Testis (tissue), 3 donors: ENCODE data around the gene TSPAN1. TPM values are rescaled to one million over a fixed set of nuclear protein-coding genes. Genes with fewer than 3 reads are reported as not detected.
A peak's percentile ranks its signal among the peaks of the same experiment; 100 is the strongest.

ENCODE experiments used
- DNase-seq: peaks from one replicate; pipeline ENCODE4 v3.0.0-alpha.2; 2019
- H3K27ac ChIP-seq, 2 donors: fragments of 200-600 bp; sonication (generic); one replicate each; pipeline ENCODE4 v1.5.1; 2019
- H3K27me3 ChIP-seq: fragments of 200-600 bp; sonication (generic); one replicate; pipeline ENCODE4 v1.5.1; 2019
- H3K36me3 ChIP-seq: fragments of 200-600 bp; sonication (generic); one replicate; pipeline ENCODE4 v1.5.1; 2017; ENCODE audit warnings: low read depth; ENCODE audit errors: missing control alignments
- H3K4me1 ChIP-seq: fragments of 200-600 bp; sonication (generic); one replicate; pipeline ENCODE4 v1.5.1; 2019
- H3K4me3 ChIP-seq, 2 donors: fragments of 200-600 bp; sonication (generic); one replicate each; pipeline ENCODE4 v1.5.1; 2017 to 2019
- H3K9me3 ChIP-seq: fragments of 200-600 bp; sonication (generic); one replicate; pipeline ENCODE4 v1.5.1; 2017
- CTCF ChIP-seq, 3 experiments: fragments of 450-650 bp in 2 of 3; fragments of 200-600 bp in 1 of 3; sonication (generic) in 1 of 3; IDR thresholded peaks; one replicate each; pipeline ENCODE4 v1.5.1; 2016 to 2019; ENCODE audit warnings: antibody characterized with exemption in 3 of 3, mild to moderate bottlenecking in 2 of 3, moderate library complexity in 1 of 3
- POLR2A ChIP-seq: fragments of 450-650 bp; IDR thresholded peaks from one replicate; pipeline ENCODE4 v1.6.1; 2017; ENCODE audit warnings: antibody characterized with exemption, mild to moderate bottlenecking, moderate library complexity
- WGBS, 2 donors: methylation state at CpG; one replicate each; pipeline ENCODE4 v1.1.5; 2018; 5-methylcytosine and 5-hydroxymethylcytosine counted together
- intact Hi-C: fragments of 100-400 bp; cut with DNase I; formaldehyde crosslinking; loops from one replicate; pipeline ENCODE4 v1.15.1; 2023; ENCODE audit warnings: low total_unique reads
- polyA plus RNA-seq: library from polyadenylated mRNA; stranded (reverse); fragments of 350-450 nt; fragmentation: Illumina TruSeq; extraction: RNeasy Lipid Tissue Mini Kit (QIAGEN cat#74804); gene quantifications from one replicate; pipeline ENCODE4 v1.2.3, GENCODE V29; 2014; ENCODE audit warnings: low read depth, low replicate concordance; ENCODE audit not compliant: insufficient read depth
- total RNA-seq, 2 donors: library from RNA; depleted of rRNA; stranded (reverse); fragments of >200 nt; gene quantifications; one replicate each; pipeline ENCODE4 v1.2.3, GENCODE V29; 2016

TSPAN1 gene
- total and polyA plus RNA-seq, 3 donors from 2014 or later = 14.6 to 55.0 (median 34.7) TPM

GRCh38 chr1:46173361-46173856 is 1.5 kb upstream of the TSPAN1 start:
- Histone ChIP-seq H3K27me3 (no peaks in the 10 kb centered on the region), H3K4me1 (peaks cover 14% of the 10 kb centered on the region), H3K9me3 (no peaks in the 10 kb centered on the region), H3K27ac (no peak overlapping the region), H3K4me3 (no peak overlapping the region), H3K36me3 (no peaks in the 10 kb centered on the region)
- TF ChIP-seq CTCF (IDR thresholded peaks at IDR 0.05) (no peak), POLR2A (no peak)
- intact Hi-C loops = no loop called here
- no peak for DNase-seq
- 53% methylated on average over 4 of the region's 4 CpGs; no CpG with 5 or more reads in 1 of the 2 donors for WGBS, 2 donors

DNA sequence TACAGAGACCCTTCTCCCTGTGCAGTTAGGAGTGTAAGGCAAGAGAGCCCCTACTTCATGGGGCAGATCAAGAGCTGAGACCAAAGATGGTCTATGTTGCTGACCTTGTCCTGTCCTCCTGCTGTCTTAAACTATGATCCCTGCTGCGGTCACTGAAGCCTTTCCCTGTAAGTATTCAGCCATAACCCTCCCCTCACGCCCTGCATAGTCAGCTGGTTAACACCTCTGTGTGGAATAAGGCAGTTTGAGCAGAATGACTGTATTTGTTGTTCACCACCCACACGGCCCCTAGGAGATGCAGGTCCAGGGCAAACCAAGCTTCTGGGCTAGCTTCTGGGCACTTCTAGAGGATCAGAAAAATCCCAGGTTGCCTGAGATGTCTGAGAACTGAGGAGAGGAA is 356 bp downstream of the TSPAN1 start:
- H3K9me3 ChIP-seq = no peaks in the 10 kb centered on the region
- peak overlapping the region; percentile 9 to 55 for H3K27ac ChIP-seq
- intact Hi-C loops = no loop called here
- H3K4me3 ChIP-seq = no peak overlapping the region
- TF ChIP-seq POLR2A = no peak
- TF ChIP-seq CTCF (IDR thresholded peaks at IDR 0.05) = no peak
- 70 to 84% methylated on average over 3 of the region's 3 CpGs for WGBS, 2 donors
- peaks cover 14% of the 10 kb centered on the region for H3K4me1 ChIP-seq
- H3K27me3 ChIP-seq = no peaks in the 10 kb centered on the region
- H3K36me3 ChIP-seq = no peaks in the 10 kb centered on the region
- DNase-seq = no peak

DNA sequence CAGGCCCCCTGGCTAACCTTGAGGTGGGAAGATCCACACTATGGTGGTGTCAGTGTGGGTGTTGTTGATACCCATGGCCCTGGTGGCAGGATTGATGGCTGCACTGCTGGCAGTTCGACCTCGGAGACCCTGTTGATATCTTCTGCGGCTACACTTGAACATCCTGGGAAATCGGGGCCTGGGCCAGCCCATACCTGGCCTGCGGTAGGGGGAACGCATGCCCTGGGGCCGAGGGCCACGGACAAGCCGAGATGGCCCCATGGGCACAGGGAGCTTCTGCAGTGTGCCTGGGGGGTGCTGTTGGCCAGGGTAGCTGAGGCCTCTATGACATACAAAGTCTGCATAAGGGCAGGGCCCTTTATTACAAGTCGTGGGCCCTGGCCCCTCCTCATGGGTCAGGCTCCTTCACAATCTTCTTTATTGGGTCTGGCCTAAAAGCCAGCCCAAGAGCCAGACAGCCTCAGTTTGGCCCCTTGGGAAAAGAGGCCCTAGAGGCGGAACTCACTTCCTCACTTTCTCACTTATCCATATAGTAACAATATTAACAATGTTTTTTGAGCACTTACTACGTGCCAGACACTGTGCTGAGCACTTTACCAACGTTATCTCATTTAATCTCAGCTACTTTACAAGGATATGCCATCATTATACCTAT is 1.5 kb downstream of the TSPAN1 start, which contains the start of gene P3R3URF:
Gene P3R3URF (minus strand): TSS at position 278 of the 655 bp plus-strand sequence. CDS start 17 bp downstream, at position 261.
- Histone ChIP-seq H3K36me3 (no peaks in the 10 kb centered on the region), H3K9me3 (no peaks in the 10 kb centered on the region), H3K4me3 (no peak within 1 kb of the TSS), H3K27me3 (no peaks in the 10 kb centered on the region), H3K27ac (peak within 1 kb of the TSS; percentile 9 to 55), H3K4me1 (peaks cover 14% of the 10 kb centered on the region)
- DNase-seq = no peak
- intact Hi-C loops = no loop called here
- TF ChIP-seq POLR2A (no peak), CTCF (IDR thresholded peaks at IDR 0.05) (no peak)
- WGBS, 2 donors = 84 to 88% methylated on average over 13 of the region's 13 CpGs

GRCh38 chr1:46179138-46180081 is 4.5 kb downstream of the TSPAN1 start:
- peaks cover 17% of the 10 kb centered on the region for H3K4me1 ChIP-seq
- peak; percentile 91 for DNase-seq
- no peak for TF ChIP-seq POLR2A
- TF ChIP-seq CTCF (IDR thresholded peaks at IDR 0.05) = peak; percentile 75 to 86 (median 82)
- WGBS, 2 donors = 25 to 43% methylated on average over 10 of the region's 10 CpGs
- no peaks in the 10 kb centered on the region for H3K9me3 ChIP-seq
- H3K4me3 ChIP-seq = no peak overlapping the region
- H3K27ac ChIP-seq = no peak overlapping the region
- intact Hi-C loops = loop anchor here (2.0 kb wide), 1 partner anchor 143 kb away; no protein-coding TSS in a partner anchor
- no peaks in the 10 kb centered on the region for H3K27me3 ChIP-seq
- no peaks in the 10 kb centered on the region for H3K36me3 ChIP-seq
